GM10266 (cell line): ENCODE data around the gene RASSF6.

Experiments used
- DNase-seq: peaks from one replicate; pipeline ENCODE4 v3.0.0; 2012; ENCODE audit errors: extremely low spot score
- TF ChIP-seq, protein P1 (sequence below): IDR thresholded peaks from 2 replicates; pipeline ENCODE4 v1.5.1; 2012; ENCODE audit warnings: mild to moderate bottlenecking, low read depth; ENCODE audit not compliant: control insufficient read depth, insufficient read depth; ENCODE audit errors: missing control alignments

RASSF6 gene

DNA sequence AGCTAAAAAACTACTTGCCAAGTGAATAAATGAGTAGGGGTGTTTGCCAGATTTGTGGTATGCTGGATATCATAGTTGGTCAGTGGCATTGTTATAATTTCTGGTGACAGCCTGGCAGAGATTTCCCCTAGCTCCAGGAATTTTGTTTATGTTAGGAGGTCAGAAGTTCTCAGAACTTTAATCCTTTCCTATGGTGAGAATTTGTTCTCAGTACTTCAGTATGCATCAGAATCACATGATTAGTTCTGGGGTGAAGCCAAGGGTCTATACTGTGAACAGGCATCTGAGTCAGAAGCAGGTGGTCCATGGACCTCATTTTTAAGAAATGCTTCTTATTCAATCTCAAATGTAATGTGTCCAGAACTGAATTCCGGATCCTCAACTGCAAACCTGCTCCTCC lies 10.5 kb downstream of the RASSF6 start:
- no peak for DNase-seq
- TF ChIP-seq, protein P1, sequence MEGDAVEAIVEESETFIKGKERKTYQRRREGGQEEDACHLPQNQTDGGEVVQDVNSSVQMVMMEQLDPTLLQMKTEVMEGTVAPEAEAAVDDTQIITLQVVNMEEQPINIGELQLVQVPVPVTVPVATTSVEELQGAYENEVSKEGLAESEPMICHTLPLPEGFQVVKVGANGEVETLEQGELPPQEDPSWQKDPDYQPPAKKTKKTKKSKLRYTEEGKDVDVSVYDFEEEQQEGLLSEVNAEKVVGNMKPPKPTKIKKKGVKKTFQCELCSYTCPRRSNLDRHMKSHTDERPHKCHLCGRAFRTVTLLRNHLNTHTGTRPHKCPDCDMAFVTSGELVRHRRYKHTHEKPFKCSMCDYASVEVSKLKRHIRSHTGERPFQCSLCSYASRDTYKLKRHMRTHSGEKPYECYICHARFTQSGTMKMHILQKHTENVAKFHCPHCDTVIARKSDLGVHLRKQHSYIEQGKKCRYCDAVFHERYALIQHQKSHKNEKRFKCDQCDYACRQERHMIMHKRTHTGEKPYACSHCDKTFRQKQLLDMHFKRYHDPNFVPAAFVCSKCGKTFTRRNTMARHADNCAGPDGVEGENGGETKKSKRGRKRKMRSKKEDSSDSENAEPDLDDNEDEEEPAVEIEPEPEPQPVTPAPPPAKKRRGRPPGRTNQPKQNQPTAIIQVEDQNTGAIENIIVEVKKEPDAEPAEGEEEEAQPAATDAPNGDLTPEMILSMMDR = no peak

DNA sequence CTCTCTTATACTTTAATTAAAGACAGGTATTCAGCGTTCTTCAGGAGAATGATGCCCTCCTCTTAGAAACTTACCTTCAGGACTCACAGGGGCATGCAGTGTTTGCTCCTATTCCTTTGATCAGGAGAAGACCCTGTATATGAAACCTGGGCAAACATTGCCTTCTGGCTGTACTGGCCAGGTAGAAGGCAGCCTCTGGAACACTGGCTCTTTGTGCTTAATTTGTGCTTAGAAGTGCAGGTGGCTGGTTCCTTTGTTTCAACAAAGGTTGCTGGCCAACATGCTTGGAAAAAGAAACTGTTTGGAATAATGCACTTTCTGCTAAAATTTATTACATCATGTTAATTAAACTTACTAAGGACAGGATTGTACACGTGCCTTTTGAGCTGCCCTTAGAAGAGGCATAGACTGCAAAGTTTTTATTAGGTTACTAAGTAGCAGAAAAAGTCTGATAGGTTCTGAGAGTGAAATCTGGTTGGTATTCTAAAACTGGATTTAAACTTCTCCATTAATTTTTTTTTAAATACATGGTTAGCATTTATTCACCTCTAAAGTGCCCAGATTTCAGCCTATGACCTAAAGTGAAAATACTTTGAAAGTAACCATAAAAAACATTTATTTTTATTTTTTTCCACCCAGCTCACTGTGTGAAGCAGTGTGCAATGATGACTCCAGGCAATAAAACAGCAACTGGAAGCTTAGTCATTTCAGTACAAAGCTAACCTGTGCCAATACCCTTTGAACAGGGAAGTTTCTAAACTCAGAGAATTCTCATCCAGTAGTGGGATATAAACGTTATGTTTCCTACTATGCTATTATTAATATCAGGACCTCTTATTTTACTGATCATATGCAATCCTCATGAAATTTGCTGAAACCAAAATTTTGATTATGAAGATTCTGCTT lies 11.3 kb downstream of the RASSF6 start:
- DNase-seq = no peak

DNA sequence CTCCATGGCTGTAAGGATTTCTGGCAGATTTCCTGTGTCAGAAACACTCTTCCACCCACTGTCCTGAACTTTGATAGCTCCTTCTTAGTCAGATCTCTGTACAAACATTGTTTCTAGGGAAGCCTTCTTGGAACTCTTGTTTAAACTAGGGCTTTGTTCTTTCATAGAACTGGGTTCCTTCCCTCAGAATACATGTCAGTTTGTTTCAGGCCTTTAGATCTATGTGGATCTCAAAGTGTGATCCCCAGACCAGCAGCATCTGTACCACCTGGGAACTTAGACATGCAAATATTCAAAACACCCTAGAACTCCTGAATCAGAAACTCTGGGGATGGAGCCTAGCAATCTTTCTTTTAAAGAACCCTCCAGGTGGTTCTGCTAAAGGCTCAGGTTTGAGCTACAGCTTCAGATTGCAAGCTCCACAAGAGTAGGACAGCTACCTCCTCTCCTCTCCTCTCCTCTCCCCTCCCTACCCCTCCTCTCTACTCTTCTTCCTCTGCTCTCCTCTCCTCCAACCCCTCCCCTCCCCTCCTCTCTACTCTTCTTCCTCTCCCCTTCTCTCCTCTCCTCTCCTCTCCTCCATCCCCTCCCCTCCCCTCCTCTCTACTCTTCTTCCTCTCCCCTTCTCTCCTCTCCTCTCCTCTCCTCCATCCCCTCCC lies 12.7 kb downstream of the RASSF6 start:
- DNase-seq = no peak
- TF ChIP-seq, protein P1 = no peak

More for the DNA sequence above, 11.3 kb downstream of the RASSF6 start:
- TF ChIP-seq, protein P1 = no peak

DNA sequence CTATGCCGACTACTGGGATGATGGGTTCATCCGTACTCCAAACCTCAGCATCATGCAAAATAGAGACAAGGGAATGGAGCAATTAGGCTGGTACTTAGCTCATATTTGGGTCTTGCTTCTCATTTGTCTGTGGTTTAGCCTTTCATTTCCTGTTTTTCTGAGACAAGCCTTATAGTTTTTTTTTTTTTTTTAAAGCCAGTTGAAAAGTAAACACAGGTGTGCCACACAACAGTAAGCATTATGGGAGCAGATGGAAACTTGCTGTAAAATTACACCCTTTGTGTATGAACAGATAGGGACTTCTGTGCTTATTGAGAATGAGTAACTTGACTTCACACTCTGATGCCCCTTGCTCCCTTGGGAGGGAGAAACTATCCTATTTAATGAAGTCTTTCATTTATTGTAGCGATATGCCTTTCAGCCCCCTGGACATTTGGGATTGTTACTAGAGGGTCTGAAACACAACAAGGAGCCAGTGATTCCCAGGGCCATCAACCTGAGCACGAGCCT lies 13.7 kb downstream of the RASSF6 start:
- TF ChIP-seq, protein P1 = no peak
- no peak for DNase-seq

DNA sequence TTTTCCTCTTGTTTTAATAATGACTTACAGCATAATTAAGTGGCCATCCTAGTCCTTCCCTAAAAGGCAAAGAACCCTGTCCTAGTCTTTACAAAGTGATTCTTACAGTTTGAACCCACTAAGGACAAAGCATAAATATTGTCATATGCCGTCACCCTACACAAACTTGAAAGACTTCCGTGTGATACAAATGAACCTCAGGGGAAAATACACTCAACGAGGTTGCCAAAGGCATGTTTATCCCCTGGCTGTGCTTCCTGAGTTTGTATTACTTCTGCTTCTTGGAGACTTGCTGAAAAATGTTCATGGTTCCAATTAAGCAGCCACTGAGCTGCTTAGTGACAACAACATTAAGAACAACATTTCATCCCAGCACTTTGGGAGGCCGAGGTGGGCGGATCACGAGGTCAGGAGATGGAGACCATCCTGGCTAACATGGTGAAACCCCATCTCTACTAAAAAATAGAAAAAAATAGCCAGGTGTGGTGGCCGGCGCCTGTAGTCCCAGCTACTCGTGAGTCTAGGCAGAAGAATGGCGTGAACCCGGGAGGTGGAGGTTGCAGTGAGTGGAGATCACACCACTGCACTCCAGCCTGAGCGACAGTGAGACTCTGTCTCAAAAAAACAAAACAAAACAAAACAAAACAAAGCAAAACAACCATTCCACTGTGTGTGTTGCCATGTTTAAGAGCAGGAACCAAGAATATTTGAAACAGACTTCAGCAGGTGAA lies 16.2 kb downstream of the RASSF6 start:
- TF ChIP-seq, protein P1 = no peak
- DNase-seq = no peak

DNA sequence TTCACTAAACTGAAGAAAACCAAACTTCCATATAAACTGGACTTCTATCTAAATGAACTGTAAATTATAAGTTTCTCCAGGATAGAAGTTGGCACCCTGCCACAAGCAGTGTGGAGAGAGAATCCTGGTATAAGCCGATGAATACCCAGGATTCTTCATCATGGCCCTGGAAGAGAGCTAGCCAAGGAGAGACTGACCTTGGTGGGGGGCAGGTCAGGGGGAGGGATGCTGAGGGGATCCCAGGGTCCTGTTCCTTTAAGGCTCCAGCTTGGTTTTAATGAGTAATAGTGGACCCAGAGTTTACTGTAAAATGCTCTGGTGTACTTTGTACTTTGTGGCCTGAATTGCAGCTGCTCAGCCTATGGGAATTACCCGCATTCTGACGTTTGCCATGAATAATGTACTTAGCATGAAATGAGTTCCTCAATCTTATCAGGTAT lies 16.9 kb downstream of the RASSF6 start:
- DNase-seq = no peak
- TF ChIP-seq, protein P1 = no peak
